ENCODE results near the gene SPRING1.

GRCh38 chr12:116731801-116732200, 6.1 kb downstream of the SPRING1 start:
- no peak for TF ChIP-seq POLR2A (IDR thresholded peaks at IDR 0.05; ENCODE audit: low read depth, low read length)
- no peak for TF ChIP-seq TAF1 (IDR thresholded peaks at IDR 0.05; ENCODE audit: borderline replicate concordance, low read depth, low read length)

All from GM12892 (cell line).